GM12878 (cell line): ENCODE results near the gene OAF.

Experiments
- HDAC2 ChIP-seq: fragments of 200-600 bp; sonication (generic); IDR thresholded peaks from 2 replicates; pipeline ENCODE4 v1.6.1; 2017
- POLR2AphosphoS5 ChIP-seq: IDR thresholded peaks from 2 replicates; pipeline ENCODE4 v1.6.1; 2011; ENCODE audit warnings: mild to moderate bottlenecking, low read length, inconsistent platforms
- RAD21 ChIP-seq: IDR thresholded peaks from 2 replicates; pipeline ENCODE4 v1.6.1; 2011; ENCODE audit warnings: mild to moderate bottlenecking, low read depth, low read length, moderate library complexity; ENCODE audit not compliant: insufficient read depth
- SMC3 ChIP-seq: IDR thresholded peaks from 2 replicates; pipeline ENCODE4 v1.6.1; 2011; ENCODE audit warnings: low read length, improper control_type of control experiment, borderline replicate concordance
- TF ChIP-seq, protein P1 (sequence below): IDR thresholded peaks from 2 replicates; pipeline ENCODE4 v1.6.1; 2011; ENCODE audit warnings: mild to moderate bottlenecking, low read depth, low read length, moderate library complexity; ENCODE audit not compliant: insufficient replicate concordance
- TF ChIP-seq, protein P2 (sequence below), 3 experiments: IDR thresholded peaks in 2 of 3; conservative IDR thresholded peaks in 1 of 3; 2 replicates each; pipeline ENCODE4 v1.5.1; 2011; ENCODE audit warnings: low read depth in 3 of 3, low read length in 3 of 3, mild to moderate bottlenecking in 3 of 3, control low read depth in 2 of 3, moderate library complexity in 2 of 3, inconsistent platforms in 1 of 3, mixed read lengths in 1 of 3; ENCODE audit not compliant: control insufficient read depth in 2 of 3, insufficient read depth in 1 of 3; ENCODE audit errors: extremely low read depth in 1 of 3
- TF ChIP-seq, protein P3 (sequence below): IDR thresholded peaks from 2 replicates; pipeline ENCODE4 v1.6.1; 2011; ENCODE audit warnings: borderline replicate concordance, low read depth, mild to moderate bottlenecking, moderate library complexity, mixed read lengths, low read length; ENCODE audit not compliant: insufficient read depth; ENCODE audit errors: extremely low read length
- TF ChIP-seq, protein P4 (sequence below): IDR thresholded peaks from 2 replicates; pipeline ENCODE4 v1.6.1; 2012; ENCODE audit warnings: low read length, inconsistent platforms

DNA sequence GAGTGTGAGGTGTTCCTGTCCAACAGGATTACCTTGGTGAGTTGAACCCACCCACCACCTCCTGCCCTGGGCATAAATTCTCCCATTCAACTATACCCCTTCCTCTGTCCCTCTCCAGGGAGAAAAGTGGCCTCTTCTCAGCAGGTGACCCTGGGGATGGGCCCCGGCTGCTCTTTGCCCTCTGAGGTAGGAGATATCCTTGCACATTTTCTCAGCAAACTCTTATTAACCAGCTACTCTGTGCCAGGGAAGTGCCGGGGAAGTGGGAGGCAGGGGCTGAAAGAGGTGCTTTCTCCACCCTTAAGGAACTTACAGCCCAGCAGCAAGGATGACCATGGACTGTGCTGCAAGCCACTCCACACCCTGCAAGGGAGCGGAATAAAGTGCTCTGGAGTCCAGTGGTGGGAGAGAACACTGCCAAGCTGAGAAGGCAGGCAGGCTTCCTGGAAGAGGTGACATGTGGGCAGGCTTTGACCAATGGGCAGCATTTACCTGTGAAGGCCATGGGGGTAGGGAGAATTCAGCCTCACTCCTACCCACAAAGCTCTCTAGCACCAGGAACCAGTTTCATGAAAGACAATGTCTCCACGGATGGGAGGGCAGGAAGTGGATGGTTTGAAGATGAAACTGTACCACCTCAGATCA, 21.9 kb upstream of the OAF start:
- TF ChIP-seq, protein P1, sequence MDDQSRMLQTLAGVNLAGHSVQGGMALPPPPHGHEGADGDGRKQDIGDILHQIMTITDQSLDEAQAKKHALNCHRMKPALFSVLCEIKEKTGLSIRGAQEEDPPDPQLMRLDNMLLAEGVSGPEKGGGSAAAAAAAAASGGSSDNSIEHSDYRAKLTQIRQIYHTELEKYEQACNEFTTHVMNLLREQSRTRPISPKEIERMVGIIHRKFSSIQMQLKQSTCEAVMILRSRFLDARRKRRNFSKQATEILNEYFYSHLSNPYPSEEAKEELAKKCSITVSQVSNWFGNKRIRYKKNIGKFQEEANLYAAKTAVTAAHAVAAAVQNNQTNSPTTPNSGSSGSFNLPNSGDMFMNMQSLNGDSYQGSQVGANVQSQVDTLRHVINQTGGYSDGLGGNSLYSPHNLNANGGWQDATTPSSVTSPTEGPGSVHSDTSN: no peak
- TF ChIP-seq, protein P2, sequence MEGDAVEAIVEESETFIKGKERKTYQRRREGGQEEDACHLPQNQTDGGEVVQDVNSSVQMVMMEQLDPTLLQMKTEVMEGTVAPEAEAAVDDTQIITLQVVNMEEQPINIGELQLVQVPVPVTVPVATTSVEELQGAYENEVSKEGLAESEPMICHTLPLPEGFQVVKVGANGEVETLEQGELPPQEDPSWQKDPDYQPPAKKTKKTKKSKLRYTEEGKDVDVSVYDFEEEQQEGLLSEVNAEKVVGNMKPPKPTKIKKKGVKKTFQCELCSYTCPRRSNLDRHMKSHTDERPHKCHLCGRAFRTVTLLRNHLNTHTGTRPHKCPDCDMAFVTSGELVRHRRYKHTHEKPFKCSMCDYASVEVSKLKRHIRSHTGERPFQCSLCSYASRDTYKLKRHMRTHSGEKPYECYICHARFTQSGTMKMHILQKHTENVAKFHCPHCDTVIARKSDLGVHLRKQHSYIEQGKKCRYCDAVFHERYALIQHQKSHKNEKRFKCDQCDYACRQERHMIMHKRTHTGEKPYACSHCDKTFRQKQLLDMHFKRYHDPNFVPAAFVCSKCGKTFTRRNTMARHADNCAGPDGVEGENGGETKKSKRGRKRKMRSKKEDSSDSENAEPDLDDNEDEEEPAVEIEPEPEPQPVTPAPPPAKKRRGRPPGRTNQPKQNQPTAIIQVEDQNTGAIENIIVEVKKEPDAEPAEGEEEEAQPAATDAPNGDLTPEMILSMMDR (IDR thresholded peaks at IDR 0.05 in 2 of 3, conservative IDR thresholded peaks at IDR 0.05 in 1 of 3; ENCODE audit: control insufficient read depth in 2 of 3, extremely low read depth in 1 of 3, insufficient read depth in 1 of 3, low read depth in 3 of 3, low read length in 3 of 3): no peak
- TF ChIP-seq SMC3 (no peak), POLR2AphosphoS5 (no peak), HDAC2 (no peak), RAD21 (no peak)
- TF ChIP-seq, protein P3, sequence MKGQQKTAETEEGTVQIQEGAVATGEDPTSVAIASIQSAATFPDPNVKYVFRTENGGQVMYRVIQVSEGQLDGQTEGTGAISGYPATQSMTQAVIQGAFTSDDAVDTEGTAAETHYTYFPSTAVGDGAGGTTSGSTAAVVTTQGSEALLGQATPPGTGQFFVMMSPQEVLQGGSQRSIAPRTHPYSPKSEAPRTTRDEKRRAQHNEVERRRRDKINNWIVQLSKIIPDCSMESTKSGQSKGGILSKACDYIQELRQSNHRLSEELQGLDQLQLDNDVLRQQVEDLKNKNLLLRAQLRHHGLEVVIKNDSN: no peak
- TF ChIP-seq, protein P4, sequence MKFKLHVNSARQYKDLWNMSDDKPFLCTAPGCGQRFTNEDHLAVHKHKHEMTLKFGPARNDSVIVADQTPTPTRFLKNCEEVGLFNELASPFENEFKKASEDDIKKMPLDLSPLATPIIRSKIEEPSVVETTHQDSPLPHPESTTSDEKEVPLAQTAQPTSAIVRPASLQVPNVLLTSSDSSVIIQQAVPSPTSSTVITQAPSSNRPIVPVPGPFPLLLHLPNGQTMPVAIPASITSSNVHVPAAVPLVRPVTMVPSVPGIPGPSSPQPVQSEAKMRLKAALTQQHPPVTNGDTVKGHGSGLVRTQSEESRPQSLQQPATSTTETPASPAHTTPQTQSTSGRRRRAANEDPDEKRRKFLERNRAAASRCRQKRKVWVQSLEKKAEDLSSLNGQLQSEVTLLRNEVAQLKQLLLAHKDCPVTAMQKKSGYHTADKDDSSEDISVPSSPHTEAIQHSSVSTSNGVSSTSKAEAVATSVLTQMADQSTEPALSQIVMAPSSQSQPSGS: no peak
